C4-2B (cell line): ENCODE data around the gene IQGAP2.

ENCODE experiments used
- CTCF ChIP-seq: fragments of 450-650 bp; conservative IDR thresholded peaks from 2 replicates; pipeline ENCODE4 v1.5.1; 2017; ENCODE audit warnings: mild to moderate bottlenecking
- ZFX ChIP-seq: fragments of 450-650 bp; IDR thresholded peaks from 2 replicates; pipeline ENCODE4 v1.6.1; 2017

- no peak for TF ChIP-seq CTCF
- no peak for TF ChIP-seq ZFX
Observed at GRCh38 chr5:76462097-76462667, 59.1 kb downstream of the IQGAP2 start.
